NCI-H2171 treated with DMSO at 0.1 percent for 48 hours (cell line): Measurements from ENCODE around the gene DLEC1.
"Not testable (repeated sequence)": the region's sequence is repeated elsewhere in the genome, so short reads cannot be mapped to it uniquely, and the experiment has no call there.

Experiments
- DNase-seq: peaks from one replicate; lab custom pipeline; 2025; lab: John Stamatoyannopoulos, UW

DLEC1 gene

GRCh38 chr3:38120693-38121450 is 81.9 kb downstream of the DLEC1 start:
- DNase-seq, result no peak

- DNase-seq, result no peak
Observed at GRCh38 chr3:38121451-38121831, 82.4 kb downstream of the DLEC1 start.

GRCh38 chr3:38121832-38122461 is 82.9 kb downstream of the DLEC1 start:
- no peak for DNase-seq

- no peak for DNase-seq
Observed at GRCh38 chr3:38122712-38123290, 83.8 kb downstream of the DLEC1 start.

- DNase-seq, result no peak
Observed at GRCh38 chr3:38124324-38125122, 85.5 kb downstream of the DLEC1 start.

GRCh38 chr3:38125305-38126120 is 86.5 kb downstream of the DLEC1 start:
- no peak for DNase-seq

GRCh38 chr3:38126121-38126892 is 87.3 kb downstream of the DLEC1 start:
- DNase-seq, result no peak

- no peak for DNase-seq
Observed at GRCh38 chr3:38127611-38128302, 88.7 kb downstream of the DLEC1 start.

- no peak for DNase-seq
Observed at GRCh38 chr3:38128303-38128655, 89.3 kb downstream of the DLEC1 start.

GRCh38 chr3:38129058-38129457 is 90.0 kb downstream of the DLEC1 start:
- DNase-seq, result no peak

- no peak for DNase-seq
Observed at GRCh38 chr3:38130631-38131065, 91.6 kb downstream of the DLEC1 start.

GRCh38 chr3:38131621-38132369 is 92.8 kb downstream of the DLEC1 start:
- DNase-seq, result no peak

GRCh38 chr3:38133209-38133556 is 94.2 kb downstream of the DLEC1 start:
- DNase-seq, result no peak

GRCh38 chr3:38133557-38134405 is 94.8 kb downstream of the DLEC1 start:
- no peak for DNase-seq

GRCh38 chr3:38134517-38135143 is 95.6 kb downstream of the DLEC1 start:
- not testable (repeated sequence) for DNase-seq

GRCh38 chr3:38135621-38136277 is 96.7 kb downstream of the DLEC1 start:
- not testable (repeated sequence) for DNase-seq

- DNase-seq, result no peak
Observed at GRCh38 chr3:38136393-38136776, 97.4 kb downstream of the DLEC1 start.
